Osteoblast (primary cell): Measurements from ENCODE around the gene TRIM10. TPM values are rescaled to one million over a fixed set of nuclear protein-coding genes. Genes with fewer than 3 reads are reported as not detected.

Experiments used
- DNase-seq: peaks from one replicate; pipeline ENCODE4 v3.0.0; 2011; ENCODE audit warnings: low spot score, mixed read lengths; ENCODE audit not compliant: insufficient read length; ENCODE audit errors: missing footprints
- H2AFZ ChIP-seq: 2 replicates; pipeline ENCODE4 v1.6.0; 2011; ENCODE audit warnings: mild to moderate bottlenecking, low read length
- H3K27ac ChIP-seq: 2 replicates; pipeline ENCODE4 v1.5.1; 2011; ENCODE audit warnings: mild to moderate bottlenecking, low read depth, low read length, moderate library complexity
- H3K27me3 ChIP-seq: 2 replicates; pipeline ENCODE4 v1.6.0; 2012; ENCODE audit warnings: mild to moderate bottlenecking, control low read depth, inconsistent platforms, low read length, moderate library complexity; ENCODE audit not compliant: insufficient read depth
- H3K36me3 ChIP-seq: 2 replicates; pipeline ENCODE4 v1.5.1; 2011; ENCODE audit warnings: mild to moderate bottlenecking, low read length, control low read depth, moderate library complexity; ENCODE audit not compliant: insufficient read depth
- H3K4me1 ChIP-seq: 2 replicates; pipeline ENCODE4 v1.5.1; 2011; ENCODE audit warnings: mild to moderate bottlenecking, low read length, control low read depth, moderate library complexity; ENCODE audit not compliant: insufficient read depth
- H3K4me2 ChIP-seq: 2 replicates; pipeline ENCODE4 v1.6.0; 2011; ENCODE audit warnings: mild to moderate bottlenecking, low read length; ENCODE audit not compliant: insufficient read depth
- H3K4me3 ChIP-seq: fragments of 200-600 bp; sonication (generic); 3 replicates; pipeline ENCODE4 v1.5.1; 2012; ENCODE audit warnings: mild to moderate bottlenecking, low read length, inconsistent platforms; ENCODE audit not compliant: insufficient read depth
- H3K79me2 ChIP-seq: 2 replicates; pipeline ENCODE4 v1.6.0; 2012; ENCODE audit warnings: mild to moderate bottlenecking, low read length, control low read depth, inconsistent platforms; ENCODE audit not compliant: insufficient read depth
- H3K9me3 ChIP-seq: 2 replicates; pipeline ENCODE4 v1.5.1; 2011; ENCODE audit warnings: low read depth, low read length, control low read depth
- H4K20me1 ChIP-seq: 2 replicates; pipeline ENCODE4 v1.6.0; 2012; ENCODE audit warnings: mild to moderate bottlenecking, low read length, control low read depth; ENCODE audit not compliant: insufficient read depth
- CTCF ChIP-seq: IDR thresholded peaks from 2 replicates; pipeline ENCODE4 v1.5.1; 2011; ENCODE audit warnings: mild to moderate bottlenecking, low read depth, low read length, moderate library complexity; ENCODE audit errors: extremely low read depth
- total RNA-seq: library from RNA; depleted of rRNA; stranded (reverse); fragments of >200 nt; gene quantifications from 2 replicates; pipeline ENCODE4 v1.2.3, GENCODE V29; 2012

The TRIM10 gene
- total RNA-seq: not detected in 2 replicates

- Histone ChIP-seq H4K20me1 (no peaks in the 10 kb centered on the region), H3K4me1 (peaks cover 7% of the 10 kb centered on the region), H3K79me2 (no peaks in the 10 kb centered on the region), H3K4me2 (no peak within 1 kb of the TSS), H3K4me3 (no peak within 1 kb of the TSS), H3K27ac (no peak within 1 kb of the TSS), H3K27me3 (peaks cover 8% of the 10 kb centered on the region), H2AFZ (no peak within 1 kb of the TSS), H3K9me3 (no peaks in the 10 kb centered on the region), H3K36me3 (no peaks in the 10 kb centered on the region)
- DNase-seq: no peak
- TF ChIP-seq CTCF: no peak
Measured at GRCh38 chr6:30160785-30161531, at the start of gene TRIM10. TRIM10 (minus strand) TSS chr6:30161211; CDS start chr6:30160858, 353 bp downstream.

- Histone ChIP-seq H3K27me3 (no peaks in the 10 kb centered on the region), H3K4me2 (peak overlapping the region; percentile 32), H3K36me3 (no peaks in the 10 kb centered on the region), H3K4me3 (no peak overlapping the region), H4K20me1 (peaks cover 64% of the 10 kb centered on the region), H3K9me3 (no peaks in the 10 kb centered on the region), H3K79me2 (peaks cover 82% of the 10 kb centered on the region), H2AFZ (no peak overlapping the region), H3K27ac (peak overlapping the region; percentile 25), H3K4me1 (peaks cover 44% of the 10 kb centered on the region)
- no peak for TF ChIP-seq CTCF
- peak; percentile 87 for DNase-seq
Measured at GRCh38 chr6:30207619-30208295, 46.7 kb upstream of the TRIM10 start.

GRCh38 chr6:30206799-30207618 is 46.0 kb upstream of the TRIM10 start:
- Histone ChIP-seq H3K4me3 (no peak overlapping the region), H3K4me2 (peak overlapping the region; percentile 32), H3K4me1 (peaks cover 38% of the 10 kb centered on the region), H3K9me3 (no peaks in the 10 kb centered on the region), H3K27me3 (no peaks in the 10 kb centered on the region), H3K36me3 (no peaks in the 10 kb centered on the region), H4K20me1 (peaks cover 69% of the 10 kb centered on the region), H3K79me2 (peaks cover 78% of the 10 kb centered on the region), H2AFZ (no peak overlapping the region), H3K27ac (peak overlapping the region; percentile 25)
- DNase-seq: peak; percentile 64
- no peak for TF ChIP-seq CTCF
